SH-SY5Y (cell line): ENCODE measurements around the gene NOL4L.

Source experiments
- GATA2 ChIP-seq: IDR thresholded peaks from 2 replicates; pipeline ENCODE4 v1.6.1; 2011; ENCODE audit warnings: mild to moderate bottlenecking, low read depth, low read length
- GATA3 ChIP-seq: IDR thresholded peaks from 2 replicates; pipeline ENCODE4 v1.6.1; 2011; ENCODE audit warnings: low read depth, mild to moderate bottlenecking, low read length, moderate library complexity

DNA sequence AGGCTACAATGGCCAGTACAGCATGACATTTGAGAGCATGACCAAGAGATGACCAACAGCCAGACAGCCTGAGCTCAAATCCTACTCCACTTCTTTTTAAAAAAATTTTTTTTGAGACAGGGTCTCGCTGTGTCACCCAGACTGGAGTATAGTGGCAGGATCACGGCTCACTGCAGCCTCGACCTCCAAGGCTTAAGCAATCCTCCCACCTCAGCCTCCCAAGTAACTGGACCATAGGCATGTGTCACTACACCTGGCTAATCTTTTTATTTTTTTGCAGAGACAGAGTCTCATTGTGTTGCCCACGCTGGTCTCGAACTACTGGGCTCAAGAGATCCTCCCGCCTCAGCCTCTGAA is 42.9 kb downstream of the NOL4L start:
- TF ChIP-seq GATA2 (no peak), GATA3 (no peak)
